ENCODE results near the gene RNF150. TPM values are rescaled to one million over a fixed set of nuclear protein-coding genes. Genes with fewer than 3 reads are reported as not detected.

The RNF150 gene
- total and polyA plus RNA-seq, 2 of the 8 experiments (the other 6 are each of a cell fraction or from before 2014, with no cell fraction given), result 3.4 to 4.8 TPM

DNA sequence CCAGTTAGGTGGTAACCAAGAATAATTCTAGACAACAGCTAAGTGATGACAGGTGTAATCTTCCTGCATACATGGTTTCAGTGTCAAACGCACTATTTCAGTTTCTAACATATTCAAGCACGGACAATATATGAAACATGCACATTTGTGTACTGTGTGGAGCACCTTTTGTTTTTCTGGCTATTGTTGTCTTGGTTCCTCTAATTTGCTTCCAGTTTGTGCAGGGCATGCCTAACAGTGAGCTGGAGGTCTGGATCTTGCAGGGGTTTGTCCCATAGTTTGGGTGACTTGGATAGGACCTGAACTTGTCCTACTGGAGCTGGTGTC lies 306.6 kb downstream of the RNF150 start:
- Histone ChIP-seq H2AFZ (ENCODE audit: low read length) (no peak overlapping the region), H3K9me3 (ENCODE audit: insufficient read depth in 2 of 2, low read depth in 1 of 2, low read length in 1 of 2) (peaks cover 0 to 5% of the 10 kb centered on the region in 2 experiments; a peak in 1 of 4 replicates)
- WGBS, 2 experiments (ENCODE audit: extremely low coverage in 1 of 2, insufficient coverage in 1 of 2, insufficient read length in 1 of 2, insufficient replicate concordance in 2 of 2, low coverage in 1 of 2, low lambda C conversion rate in 2 of 2, missing lambda C conversion rate in 1 of 2), result 92% methylated on average over 2 of the region's 2 CpGs; no CpG with 5 or more reads in 1 of the 2 experiments
- no peak for TF ChIP-seq CHD1 (IDR thresholded peaks at IDR 0.05; ENCODE audit: low read depth, low read length)
- TF ChIP-seq SRF (IDR thresholded peaks at IDR 0.05; ENCODE audit: low read depth, low read length), result no peak
- TF ChIP-seq SIX5 (IDR thresholded peaks at IDR 0.05; ENCODE audit: low read depth, low read length), result no peak
- no peak for TF ChIP-seq NRF1 (IDR thresholded peaks at IDR 0.05; ENCODE audit: low read depth, low read length)
- TF ChIP-seq RNF2 (IDR thresholded peaks at IDR 0.05; ENCODE audit: borderline replicate concordance, low read depth, low read length, missing control alignments, poor library complexity, severe bottlenecking), result no peak
- no peak for TF ChIP-seq SUZ12 (IDR thresholded peaks at IDR 0.05; ENCODE audit: low read length)
- no peak for TF ChIP-seq CTBP2 (IDR thresholded peaks at IDR 0.05; ENCODE audit: borderline replicate concordance, insufficient read depth, insufficient read length, low read length)
- TF ChIP-seq SIN3A (conservative IDR thresholded peaks at IDR 0.05 in 1 of 2, IDR thresholded peaks at IDR 0.05 in 1 of 2; ENCODE audit: low read depth in 1 of 2, low read length in 2 of 2), result no peak
- TF ChIP-seq BCL11A (IDR thresholded peaks at IDR 0.05; ENCODE audit: low read depth in 2 of 2, low read length in 2 of 2), result no peak
- no peak for TF ChIP-seq POLR2AphosphoS5 (IDR thresholded peaks at IDR 0.05; ENCODE audit: low read depth, low read length)
- TF ChIP-seq GTF2F1 (IDR thresholded peaks at IDR 0.05; ENCODE audit: borderline replicate concordance, low read depth, low read length), result no peak
- no peak for TF ChIP-seq SIRT6 (IDR thresholded peaks at IDR 0.05; ENCODE audit: low read length)
- no peak for TF ChIP-seq CREB1 (IDR thresholded peaks at IDR 0.05)
- no peak for TF ChIP-seq EZH2 (IDR thresholded peaks at IDR 0.05; ENCODE audit: low read depth, low read length, severe bottlenecking)
- TF ChIP-seq NANOG (IDR thresholded peaks at IDR 0.05; ENCODE audit: insufficient read depth, low read depth, low read length, poor library complexity, severe bottlenecking), result no peak

More for the DNA sequence above, 306.6 kb downstream of the RNF150 start:
- FAIRE-seq, result no peak
- H2BK15ac ChIP-seq (ENCODE audit: low read length), result no peak overlapping the region
- H2BK120ac ChIP-seq (replicated peaks; ENCODE audit: low read depth, low read length), result no peak overlapping the region
- DNase-seq (ENCODE audit: low read depth in 1 of 2, low spot score in 2 of 2), result no peak
- no peaks in the 10 kb centered on the region for H3K23me2 ChIP-seq (ENCODE audit: low read depth, low read length)
- H3K4me1 ChIP-seq (replicated peaks in 1 of 4; ENCODE audit: control insufficient read depth in 3 of 4, insufficient read depth in 4 of 4, low read length in 3 of 4), result no peaks in the 10 kb centered on the region
- no peak overlapping the region for H3K56ac ChIP-seq (replicated peaks; ENCODE audit: insufficient read length, low read depth, low read length)
- H3K27ac ChIP-seq (ENCODE audit: low read depth, low read length), result no peak overlapping the region
- H3K18ac ChIP-seq (ENCODE audit: extremely low read depth, low read length), result no peak overlapping the region
- no peak overlapping the region for H4K8ac ChIP-seq (ENCODE audit: extremely low read depth, insufficient read depth, low read length)
- H3K4me2 ChIP-seq (ENCODE audit: insufficient read depth in 1 of 2, low read depth in 2 of 2, low read length in 2 of 2), result no peak overlapping the region
- H2BK20ac ChIP-seq (ENCODE audit: low read length), result no peak overlapping the region
- H3K36me3 ChIP-seq (ENCODE audit: control insufficient read depth in 2 of 4, insufficient read depth in 4 of 4, low read length in 3 of 4), result no peaks in the 10 kb centered on the region; a peak in 1 of 8 replicates
- no peaks in the 10 kb centered on the region for H3K79me1 ChIP-seq (ENCODE audit: low read depth, low read length)
- H3K4me3 ChIP-seq (ENCODE audit: extremely low read depth in 1 of 4, insufficient read depth in 2 of 4, low read depth in 3 of 4, low read length in 4 of 4), result no peak overlapping the region
- H3K27me3 ChIP-seq (replicated peaks in 1 of 4; ENCODE audit: control insufficient read depth in 3 of 4, extremely low read depth in 1 of 4, insufficient read depth in 3 of 4, low read length in 3 of 4), result no peaks in the 10 kb centered on the region
- H3K4ac ChIP-seq (replicated peaks; ENCODE audit: insufficient read length, low read depth, low read length), result no peak overlapping the region
- no peak overlapping the region for H4K91ac ChIP-seq (replicated peaks; ENCODE audit: insufficient read length, low read length)
- H2AK5ac ChIP-seq (ENCODE audit: low read depth, low read length), result no peak overlapping the region
- H4K5ac ChIP-seq (ENCODE audit: insufficient read length, low read depth, low read length), result no peak overlapping the region
- H4K20me1 ChIP-seq (replicated peaks in 1 of 2; ENCODE audit: control insufficient read depth in 1 of 2, insufficient read depth in 2 of 2, low read length in 2 of 2), result no peaks in the 10 kb centered on the region
- no peak overlapping the region for H2BK12ac ChIP-seq (ENCODE audit: low read depth, low read length)
- H2BK5ac ChIP-seq (ENCODE audit: low read depth, low read length), result no peak overlapping the region
- H3K9ac ChIP-seq (replicated peaks in 1 of 4; ENCODE audit: extremely low read depth in 1 of 4, low read depth in 3 of 4, low read length in 3 of 4), result no peak overlapping the region
- ChIA-PET CTCF (ENCODE audit: partially characterized antibody) (interaction anchor here (0.8 to 1.8 kb wide), 6 partner anchors 13 to 466 kb away, joined by 3 to 5 read pairs (median 4); partner anchors contain the start of gene TBC1D9), POLR2A (ENCODE audit: partially characterized antibody) (interaction anchor here (0.7 to 1.3 kb wide), 2 partner anchors 10 to 477 kb away, joined by 3 read pairs; no protein-coding TSS in a partner anchor)
- no peaks in the 10 kb centered on the region for H3K79me2 ChIP-seq (ENCODE audit: control insufficient read depth in 1 of 2, insufficient read depth in 2 of 2, low read length in 2 of 2)
- no peak overlapping the region for H3K23ac ChIP-seq (ENCODE audit: insufficient read length)
- no peak overlapping the region for H3K14ac ChIP-seq (ENCODE audit: insufficient read length)

Measured in H1 (cell line).